T-helper 22 cell (primary cell): Measurements from ENCODE around the gene ARHGAP36.

Experiments
- DNase-seq: peaks from one replicate; pipeline ENCODE4 v3.0.0-alpha.2; 2020; ENCODE audit warnings: low read depth

The ARHGAP36 gene

GRCh38 chrX:131072871-131073571, 14.9 kb downstream of the ARHGAP36 start:
- DNase-seq: no peak

- DNase-seq: no peak
Measured at GRCh38 chrX:131073607-131074006, 15.5 kb downstream of the ARHGAP36 start.

GRCh38 chrX:131081772-131082740, 23.9 kb downstream of the ARHGAP36 start:
- DNase-seq: no peak

- no peak for DNase-seq
Measured at GRCh38 chrX:131083510-131084142, 25.5 kb downstream of the ARHGAP36 start.

- no peak for DNase-seq
Measured at GRCh38 chrX:131084145-131084544, 26.0 kb downstream of the ARHGAP36 start.

GRCh38 chrX:131136776-131137175, 78.6 kb downstream of the ARHGAP36 start:
- no peak for DNase-seq

- no peak for DNase-seq
Measured at GRCh38 chrX:131139072-131139471, 80.9 kb downstream of the ARHGAP36 start.
